ENCODE measurements around the gene LIN7A.
A peak's percentile ranks its signal among the peaks of the same experiment; 100 is the strongest.
"Not testable (repeated sequence)": the region's sequence is repeated elsewhere in the genome, so short reads cannot be mapped to it uniquely, and the experiment has no call there.

LIN7A gene

DNA sequence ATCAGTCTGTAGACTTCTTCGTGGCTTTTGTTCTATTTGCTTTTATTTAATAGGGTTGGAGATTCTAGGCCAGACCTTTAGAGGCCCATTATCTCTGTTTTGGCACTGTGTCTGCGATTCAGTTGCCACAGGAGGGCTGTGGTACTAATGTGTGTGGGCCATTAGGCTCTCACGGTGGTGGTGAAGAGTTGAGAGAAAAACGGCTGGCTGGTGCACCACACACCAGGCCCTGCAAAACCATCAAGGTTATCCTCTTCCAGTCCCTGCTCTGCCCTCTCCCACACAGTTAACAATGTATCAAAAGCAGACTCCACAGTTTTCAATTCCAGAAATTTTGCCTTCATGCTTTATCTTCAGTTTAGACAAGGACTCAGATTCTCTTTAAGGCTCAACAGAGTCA, 123.3 kb downstream of the LIN7A start:
- DNase-seq (no peak), ATAC-seq (no peak)
- Mint-ChIP-seq H3K27me3 (no peaks in the 10 kb centered on the region), H3K4me1 (no peaks in the 10 kb centered on the region), H3K27ac (no peak overlapping the region), H3K9me3 (no peaks in the 10 kb centered on the region), H3K4me3 (no peak overlapping the region)

DNA sequence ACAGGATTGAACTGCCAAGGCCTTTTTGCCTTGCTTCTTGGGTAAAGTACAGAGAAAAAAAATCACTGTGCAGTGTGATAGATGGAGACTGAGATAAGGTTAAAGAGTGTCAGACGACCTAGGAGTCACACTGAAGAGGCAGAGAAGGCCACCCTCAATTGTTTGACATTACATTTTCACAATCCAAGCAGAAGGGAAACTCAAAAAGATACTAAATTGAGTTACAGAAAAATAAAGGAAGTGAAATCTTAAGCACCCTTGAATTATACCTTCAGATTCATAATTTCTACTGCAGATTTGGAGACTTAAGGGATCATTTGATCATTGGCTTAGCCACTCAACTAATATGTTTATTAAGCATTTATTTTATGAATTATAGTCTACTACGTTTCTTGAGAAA, 123.9 kb downstream of the LIN7A start:
- no peak for DNase-seq
- H3K4me3 Mint-ChIP-seq, result no peak overlapping the region
- no peaks in the 10 kb centered on the region for H3K9me3 Mint-ChIP-seq
- no peak for ATAC-seq
- H3K27ac Mint-ChIP-seq, result peak overlapping the region in 1 of 2 donors; percentile 69
- H3K4me1 Mint-ChIP-seq, result no peaks in the 10 kb centered on the region
- H3K27me3 Mint-ChIP-seq, result no peaks in the 10 kb centered on the region

DNA sequence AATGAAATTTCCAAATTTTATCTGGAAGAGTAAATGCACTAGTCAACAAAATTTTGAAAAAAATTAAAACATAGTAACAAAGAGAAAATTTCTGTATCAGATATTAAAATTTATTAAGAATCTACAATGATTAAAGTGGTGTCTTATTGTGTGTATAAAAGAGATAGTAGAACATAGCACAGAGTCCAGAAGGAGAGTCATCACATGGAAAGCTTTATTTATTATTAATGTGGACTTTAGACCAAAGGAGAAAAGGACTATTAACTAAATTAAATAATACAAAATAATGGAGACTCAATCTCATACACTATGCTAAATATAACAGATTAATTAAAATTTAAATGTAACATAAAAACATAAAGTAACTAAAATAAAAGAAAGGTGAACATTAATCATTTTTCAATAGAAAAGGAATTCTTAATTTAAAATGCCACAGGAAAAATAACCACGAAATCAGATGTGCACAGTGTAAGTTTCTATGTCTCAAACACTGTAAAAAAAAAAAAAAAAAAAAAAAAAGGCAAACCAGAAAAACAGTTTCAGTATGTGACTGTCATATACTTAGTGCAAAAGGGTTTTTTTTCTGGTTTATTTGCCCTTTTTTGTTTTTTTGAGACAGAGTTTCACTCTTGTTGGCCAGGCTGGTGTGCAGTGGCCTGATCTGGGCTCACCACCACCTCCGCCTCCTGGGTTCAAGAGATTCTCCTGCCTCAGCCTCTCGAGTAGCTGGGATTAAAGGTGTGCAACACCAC, 125.6 kb downstream of the LIN7A start:
- H3K4me1 Mint-ChIP-seq, result no peaks in the 10 kb centered on the region
- ATAC-seq, result no peak
- no peaks in the 10 kb centered on the region for H3K27me3 Mint-ChIP-seq
- H3K4me3 Mint-ChIP-seq, result no peak overlapping the region
- no peak overlapping the region for H3K27ac Mint-ChIP-seq
- DNase-seq, result no peak
- H3K9me3 Mint-ChIP-seq, result peaks cover 0 to 5% of the 10 kb centered on the region in 2 donors

DNA sequence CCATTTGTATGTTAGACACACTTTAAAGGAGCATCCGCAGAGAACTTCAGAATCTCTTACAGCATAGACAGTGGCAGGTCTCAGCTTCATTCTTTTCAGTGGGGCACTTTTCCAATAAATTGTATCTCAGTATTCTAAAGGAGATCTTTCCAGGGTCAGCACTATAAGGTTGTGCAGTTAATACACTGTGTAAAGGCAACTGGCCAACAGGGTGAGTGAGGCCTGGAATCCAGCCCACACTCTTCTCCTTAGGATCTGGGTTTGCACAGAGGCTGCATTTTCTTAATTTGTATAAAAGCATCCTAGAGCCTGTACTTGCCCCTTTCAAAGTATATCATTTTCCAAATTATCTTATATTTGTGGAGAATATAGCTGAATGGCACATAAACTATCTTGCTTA, 126.9 kb downstream of the LIN7A start:
- no peak for ATAC-seq
- H3K27me3 Mint-ChIP-seq, result no peaks in the 10 kb centered on the region
- H3K4me3 Mint-ChIP-seq, result no peak overlapping the region
- H3K9me3 Mint-ChIP-seq, result peaks cover 0 to 5% of the 10 kb centered on the region in 2 donors
- DNase-seq, result no peak
- no peaks in the 10 kb centered on the region for H3K4me1 Mint-ChIP-seq
- H3K27ac Mint-ChIP-seq, result no peak overlapping the region

DNA sequence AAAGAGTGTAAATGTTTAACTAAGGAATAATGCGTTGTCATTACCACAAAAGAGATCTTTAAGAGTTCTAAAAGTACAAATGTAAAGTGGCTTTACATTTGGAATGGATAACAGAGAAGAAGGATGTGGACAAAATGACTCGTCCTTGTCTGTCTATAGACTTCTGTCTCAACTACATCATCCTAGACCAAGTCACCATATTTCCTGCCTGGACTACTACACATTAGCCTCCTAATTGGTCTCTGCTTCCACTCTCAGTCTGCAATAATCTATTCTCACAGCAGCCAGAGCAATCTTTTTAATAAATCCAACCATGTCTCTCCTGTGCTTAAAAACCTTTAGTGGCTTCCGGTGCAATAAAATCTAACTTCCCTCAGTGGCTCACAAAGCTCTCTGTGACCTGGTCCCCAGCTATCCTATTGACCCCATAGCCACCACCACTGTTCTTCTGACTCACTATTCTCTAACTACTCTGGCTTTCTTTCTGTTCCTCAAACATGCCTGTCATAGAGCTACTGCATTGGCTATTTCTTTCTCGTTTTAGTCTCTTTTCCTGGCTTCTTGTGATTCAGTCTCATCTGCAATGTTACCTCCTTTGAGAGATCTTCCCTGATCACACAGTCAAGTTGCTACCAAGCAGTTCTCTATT, 130.0 kb downstream of the LIN7A start:
- peaks cover 0 to 11% of the 10 kb centered on the region in 2 donors for H3K9me3 Mint-ChIP-seq
- DNase-seq (no peak), ATAC-seq (no peak)
- H3K27me3 Mint-ChIP-seq, result no peaks in the 10 kb centered on the region
- H3K4me3 Mint-ChIP-seq, result no peak overlapping the region
- no peaks in the 10 kb centered on the region for H3K4me1 Mint-ChIP-seq
- H3K27ac Mint-ChIP-seq, result no peak overlapping the region

DNA sequence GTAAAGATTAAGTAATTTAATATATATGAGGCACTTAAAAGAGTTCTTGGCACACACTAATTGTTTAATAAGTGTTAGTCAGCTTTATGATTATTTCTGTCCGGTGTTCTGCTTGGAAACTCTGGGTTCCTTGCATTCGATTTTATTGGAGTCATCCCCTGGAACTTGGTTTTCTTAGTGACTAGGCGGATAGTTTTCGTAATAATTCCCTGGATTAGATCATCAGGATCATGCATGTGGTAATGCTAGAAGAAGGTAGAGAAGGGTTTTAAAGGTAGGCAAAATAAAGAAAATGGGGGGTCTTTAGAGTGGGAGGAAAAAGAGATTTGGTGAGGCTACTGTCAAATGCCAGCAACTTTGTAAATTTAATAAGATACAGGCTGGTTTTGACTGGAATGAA, 132.6 kb downstream of the LIN7A start:
- ATAC-seq (no peak), DNase-seq (no peak)
- Mint-ChIP-seq H3K4me3 (no peak overlapping the region), H3K4me1 (no peaks in the 10 kb centered on the region), H3K27ac (no peak overlapping the region), H3K9me3 (peaks cover 0 to 11% of the 10 kb centered on the region in 2 donors), H3K27me3 (no peaks in the 10 kb centered on the region)

DNA sequence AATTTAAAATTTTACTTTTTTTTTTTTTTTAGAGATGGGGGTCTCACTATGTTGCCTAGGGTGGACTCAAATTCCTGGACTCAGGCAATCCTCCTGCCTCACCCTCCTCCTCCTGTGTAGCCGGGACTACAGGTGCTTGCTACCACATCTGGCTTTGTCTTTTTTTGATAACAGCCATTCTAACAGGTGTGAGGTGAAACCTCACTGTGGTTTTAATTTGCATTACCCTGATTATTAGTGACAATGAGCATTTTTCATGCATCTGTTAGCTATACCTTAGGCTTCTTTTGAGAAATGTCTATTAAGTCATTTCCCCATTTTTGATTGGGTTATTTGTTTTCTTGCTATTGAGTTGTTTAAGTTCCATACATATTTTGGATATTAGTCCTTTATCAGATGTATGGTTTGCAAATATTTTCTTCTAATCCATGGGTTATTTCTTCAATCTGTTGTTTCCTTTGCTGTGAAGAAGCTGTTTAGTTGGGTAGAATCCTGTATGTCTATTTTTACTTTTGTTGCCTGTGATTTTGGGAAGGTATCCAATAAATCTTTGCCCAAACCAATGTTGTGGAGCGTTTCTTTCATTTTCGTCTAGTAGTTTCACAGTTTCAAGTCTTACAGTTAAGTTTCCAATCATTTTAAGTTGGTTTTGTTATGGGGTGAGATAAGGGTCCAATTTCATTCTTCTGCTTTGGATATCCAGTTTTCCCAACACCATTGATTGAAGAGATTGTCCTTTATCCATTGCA, 134.9 kb downstream of the LIN7A start:
- ATAC-seq (no peak), DNase-seq (no peak)
- Mint-ChIP-seq H3K27ac (no peak overlapping the region), H3K4me3 (no peak overlapping the region), H3K9me3 (peaks cover 0 to 8% of the 10 kb centered on the region in 2 donors), H3K4me1 (no peaks in the 10 kb centered on the region), H3K27me3 (no peaks in the 10 kb centered on the region)

DNA sequence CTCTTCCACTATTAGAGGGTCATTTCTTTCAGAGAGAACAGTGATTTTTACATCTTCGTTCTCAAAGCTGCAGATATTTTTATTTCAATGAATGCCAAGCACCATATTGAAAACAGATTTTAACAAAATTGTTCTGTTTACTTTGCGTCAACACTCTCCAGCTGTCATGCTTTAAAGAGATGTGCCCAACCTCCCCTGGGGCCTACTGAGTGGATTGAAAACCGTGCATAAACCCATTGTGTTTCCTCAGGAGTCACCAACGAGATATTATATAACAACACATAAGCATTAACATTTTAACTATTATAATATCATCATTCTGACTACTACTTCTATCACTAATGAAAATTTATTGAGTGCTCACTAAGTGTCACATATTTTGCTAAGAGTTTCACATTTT, 139.5 kb downstream of the LIN7A start:
- DNase-seq (no peak), ATAC-seq (no peak)
- Mint-ChIP-seq H3K4me1 (no peaks in the 10 kb centered on the region), H3K9me3 (no peaks in the 10 kb centered on the region), H3K4me3 (no peak overlapping the region), H3K27me3 (no peaks in the 10 kb centered on the region), H3K27ac (no peak overlapping the region)

DNA sequence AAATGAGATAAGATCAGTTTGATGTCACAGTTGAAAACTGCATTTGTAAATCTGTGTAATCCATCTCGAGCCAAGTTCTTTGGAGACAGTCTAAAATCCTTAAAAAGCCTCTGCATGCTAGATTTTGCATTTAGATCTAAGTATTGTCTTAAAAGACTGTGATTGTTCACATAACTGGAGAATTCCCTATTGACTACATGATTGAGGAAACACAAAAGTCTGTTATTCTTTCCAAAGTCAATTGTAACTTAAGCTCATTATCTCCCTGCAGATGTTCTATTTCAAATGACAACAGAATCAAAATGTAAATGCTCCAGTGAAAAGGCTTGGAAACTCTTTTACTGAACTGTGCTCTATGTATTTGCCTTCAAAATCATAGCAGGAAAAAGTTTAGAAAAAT, 143.2 kb downstream of the LIN7A start:
- Mint-ChIP-seq H3K27me3 (no peaks in the 10 kb centered on the region), H3K4me3 (no peak overlapping the region), H3K4me1 (no peaks in the 10 kb centered on the region), H3K9me3 (peaks cover 0 to 7% of the 10 kb centered on the region in 2 donors), H3K27ac (no peak overlapping the region)
- DNase-seq, result no peak
- ATAC-seq, result no peak

DNA sequence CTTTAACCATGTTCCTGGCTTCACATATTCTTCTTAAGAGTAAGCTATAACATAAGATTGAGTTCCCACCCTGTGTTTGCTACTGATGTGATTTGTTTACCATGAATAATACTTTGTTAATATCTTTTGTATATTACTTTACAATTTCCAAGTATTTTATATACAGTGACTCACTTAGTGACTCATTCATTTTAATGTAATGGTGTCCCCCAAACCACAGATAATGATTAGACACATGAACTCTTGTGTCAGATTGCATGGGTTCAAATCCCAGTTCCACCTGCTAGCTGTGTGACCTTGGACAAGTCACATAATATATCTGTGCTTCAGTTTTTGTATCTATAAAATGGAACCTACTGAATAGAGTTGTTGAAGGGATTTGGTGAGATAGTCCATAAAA, 144.9 kb downstream of the LIN7A start:
- no peak overlapping the region for H3K27ac Mint-ChIP-seq
- no peak overlapping the region for H3K4me3 Mint-ChIP-seq
- H3K9me3 Mint-ChIP-seq, result peaks cover 0 to 7% of the 10 kb centered on the region in 2 donors

DNA sequence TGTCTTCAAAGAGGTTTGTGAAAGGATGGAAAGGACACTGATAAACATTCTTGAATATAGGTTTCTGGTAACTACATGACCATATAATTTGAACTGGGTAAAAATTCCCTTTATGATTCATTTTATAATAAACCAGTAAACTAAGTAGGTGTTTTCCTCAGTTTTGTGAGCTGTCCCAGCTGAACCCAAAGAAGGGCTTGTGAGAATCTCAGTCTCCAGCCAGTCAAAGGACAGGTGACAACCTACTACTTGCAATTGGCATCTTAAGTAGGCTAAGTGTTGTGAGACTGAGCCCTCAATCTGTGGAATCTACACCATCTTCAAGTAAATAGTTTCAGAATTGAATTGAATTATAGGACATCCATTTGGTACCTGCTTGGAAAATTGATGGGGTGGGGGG, 145.9 kb downstream of the LIN7A start:
- Mint-ChIP-seq H3K9me3 (peaks cover 0 to 7% of the 10 kb centered on the region in 2 donors), H3K4me3 (no peak overlapping the region), H3K27ac (no peak overlapping the region), H3K4me1 (no peaks in the 10 kb centered on the region), H3K27me3 (no peaks in the 10 kb centered on the region)
- DNase-seq (no peak), ATAC-seq (no peak)

More for the DNA sequence above, 144.9 kb downstream of the LIN7A start:
- Mint-ChIP-seq H3K4me1 (no peaks in the 10 kb centered on the region), H3K27me3 (no peaks in the 10 kb centered on the region)
- DNase-seq (no peak), ATAC-seq (no peak)

DNA sequence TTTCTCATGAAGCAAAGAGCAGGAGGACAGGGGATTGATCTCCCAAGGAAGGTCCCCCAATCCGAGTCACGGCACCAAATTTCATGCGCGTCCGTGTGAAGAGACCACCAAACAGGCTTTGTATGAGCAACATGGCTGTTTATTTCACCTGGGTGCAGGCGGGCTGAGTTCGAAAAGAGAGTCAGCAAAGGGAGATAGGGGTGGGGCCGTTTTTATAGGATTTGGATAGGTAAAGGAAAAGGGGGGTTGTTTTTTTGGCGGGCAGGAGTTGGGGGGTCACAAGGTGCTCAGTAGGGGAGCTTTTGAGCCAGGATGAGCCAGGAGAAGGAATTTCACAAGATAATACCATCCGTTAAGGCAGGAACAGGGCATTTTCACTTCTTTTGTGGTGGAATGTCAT, 149.3 kb downstream of the LIN7A start:
- H3K9me3 Mint-ChIP-seq, result peaks cover 11 to 13% of the 10 kb centered on the region in 2 donors
- not testable (repeated sequence) for H3K27ac Mint-ChIP-seq, H3K27me3 Mint-ChIP-seq, H3K4me3 Mint-ChIP-seq, DNase-seq, ATAC-seq, H3K4me1 Mint-ChIP-seq

DNA sequence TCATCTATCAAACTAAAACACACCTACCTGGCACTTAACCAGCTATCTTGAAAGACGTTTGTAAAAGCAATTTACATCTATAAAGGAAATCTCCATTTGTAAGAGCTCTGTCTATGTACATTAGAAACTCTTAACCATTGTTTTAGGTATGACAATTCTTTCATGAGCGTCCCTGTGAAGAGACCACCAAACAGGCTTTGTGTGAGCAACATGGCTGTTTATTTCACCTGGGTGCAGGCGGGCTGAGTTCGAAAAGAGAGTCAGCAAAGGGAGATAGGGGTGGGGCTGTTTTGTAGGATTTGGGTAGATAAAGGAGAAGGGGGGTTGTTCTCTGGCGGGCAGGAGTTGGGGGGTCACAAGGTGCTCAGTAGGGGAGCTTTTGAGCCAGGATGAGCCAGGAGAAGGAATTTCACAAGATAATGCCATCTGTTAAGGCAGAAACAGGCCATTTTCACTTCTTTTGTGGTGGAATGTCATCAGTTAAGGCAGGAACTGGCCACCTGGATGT, 154.7 kb downstream of the LIN7A start:
- not testable (repeated sequence) for H3K27ac Mint-ChIP-seq, ATAC-seq, H3K4me3 Mint-ChIP-seq, H3K27me3 Mint-ChIP-seq, H3K4me1 Mint-ChIP-seq, DNase-seq
- H3K9me3 Mint-ChIP-seq, result peaks cover 22 to 23% of the 10 kb centered on the region in 2 donors

DNA sequence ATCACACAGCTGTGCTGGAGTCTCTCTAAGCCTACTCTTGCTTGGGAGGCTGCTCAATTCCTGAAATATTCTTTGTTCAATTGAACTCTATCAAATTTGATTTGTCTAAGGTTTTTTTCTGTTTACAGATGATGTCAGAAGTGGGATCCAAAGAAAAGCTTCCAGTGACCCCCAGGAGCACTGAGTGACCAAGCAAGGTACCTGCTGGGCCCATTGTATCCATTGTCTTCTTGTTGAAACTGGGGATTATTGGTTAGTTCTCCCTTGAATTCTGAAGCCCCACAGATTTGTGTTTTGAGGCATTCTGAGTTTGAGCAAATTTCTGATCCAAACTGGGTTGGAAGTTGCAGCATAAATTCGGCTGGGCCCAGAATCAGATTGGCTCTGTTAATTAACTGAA, 156.4 kb downstream of the LIN7A start:
- no peak overlapping the region for H3K4me3 Mint-ChIP-seq
- H3K27ac Mint-ChIP-seq, result no peak overlapping the region
- H3K4me1 Mint-ChIP-seq, result peaks cover 5% of the 10 kb centered on the region
- H3K9me3 Mint-ChIP-seq, result peaks cover 31% of the 10 kb centered on the region in 2 donors
- no peaks in the 10 kb centered on the region for H3K27me3 Mint-ChIP-seq
- DNase-seq, result no peak
- ATAC-seq, result no peak

DNA sequence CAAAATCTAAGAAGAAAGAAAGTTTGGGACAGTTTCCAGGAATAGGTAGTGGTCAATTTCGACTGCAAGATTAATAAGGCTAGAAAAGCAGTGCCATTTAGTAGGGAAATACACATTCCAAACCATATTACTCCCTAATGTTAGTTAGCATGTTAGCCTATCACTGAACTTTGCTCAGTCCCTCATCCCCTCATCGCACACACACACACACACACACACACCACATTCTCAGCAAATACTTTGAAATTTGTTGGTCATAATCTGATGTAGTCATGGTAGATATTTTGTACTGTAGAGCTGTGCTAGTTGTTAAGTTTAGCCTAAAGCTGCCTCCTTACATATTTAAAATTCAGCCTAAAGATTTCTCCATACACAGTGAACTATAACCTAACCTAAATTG, 157.0 kb downstream of the LIN7A start:
- H3K9me3 Mint-ChIP-seq, result peaks cover 31% of the 10 kb centered on the region in 2 donors
- H3K27me3 Mint-ChIP-seq, result no peaks in the 10 kb centered on the region
- no peak for DNase-seq
- no peak overlapping the region for H3K4me3 Mint-ChIP-seq
- ATAC-seq, result no peak
- H3K27ac Mint-ChIP-seq, result no peak overlapping the region
- peaks cover 5% of the 10 kb centered on the region for H3K4me1 Mint-ChIP-seq
